Gastroesophageal sphincter (tissue), 4 donors: ENCODE data around the gene THAP2. TPM values are rescaled to one million over a fixed set of nuclear protein-coding genes. Genes with fewer than 3 reads are reported as not detected.

Experiments used
- ATAC-seq: fragments of 150-250 bp; one replicate; pipeline ENCODE4 v1.9.1; 2016; ENCODE audit warnings: mild to moderate bottlenecking, moderate library complexity
- H3K27ac ChIP-seq, 4 donors: fragments of 200-600 bp; sonication (generic) in 3 of 4; 1 replicate in 3 of 4; 2 replicates in 1 of 4; pipeline ENCODE4 v1.5.1; 2016 to 2019
- H3K27me3 ChIP-seq: fragments of 200-600 bp; sonication (generic); one replicate; pipeline ENCODE4 v1.5.1; 2019
- H3K36me3 ChIP-seq, 2 donors: fragments of 200-600 bp; sonication (generic); one replicate each; pipeline ENCODE4 v1.5.1; 2019; ENCODE audit warnings: control low read depth in 1 of 2
- H3K4me1 ChIP-seq, 3 donors: fragments of 200-600 bp; sonication (generic); 1 replicate in 2 of 3; 2 replicates in 1 of 3; pipeline ENCODE4 v1.5.1; 2016 to 2019; ENCODE audit warnings: control low read depth in 2 of 3
- H3K4me3 ChIP-seq, 2 donors: fragments of 200-600 bp; sonication (generic); one replicate each; pipeline ENCODE4 v1.5.1; 2019; ENCODE audit warnings: mild to moderate bottlenecking in 1 of 2, moderate library complexity in 1 of 2
- H3K9me3 ChIP-seq, 3 donors: fragments of 200-600 bp; sonication (generic); one replicate each; pipeline ENCODE4 v1.5.1; 2017 to 2019; ENCODE audit warnings: control low read depth in 2 of 3
- EP300 ChIP-seq: sonication (generic); formaldehyde crosslinking; IDR thresholded peaks from one replicate; pipeline ENCODE4 v1.6.1; 2017; ENCODE audit warnings: antibody characterized with exemption, mild to moderate bottlenecking
- POLR2A ChIP-seq, 2 donors: fragments of 450-650 bp; IDR thresholded peaks; one replicate each; pipeline ENCODE4 v1.6.1; 2017; ENCODE audit warnings: antibody characterized with exemption in 2 of 2, mild to moderate bottlenecking in 2 of 2, moderate library complexity in 1 of 2
- POLR2AphosphoS5 ChIP-seq: sonication (generic); formaldehyde crosslinking; IDR thresholded peaks from one replicate; pipeline ENCODE4 v1.6.1; 2017; ENCODE audit warnings: antibody characterized with exemption
- WGBS, 2 donors: methylation state at CpG; one replicate each; pipeline ENCODE4 v1.1.5; 2018; ENCODE audit warnings: low coverage in 1 of 2; 5-methylcytosine and 5-hydroxymethylcytosine counted together
- total RNA-seq, 4 donors: library from RNA; depleted of rRNA; stranded (reverse); fragments of >200 nt; gene quantifications; one replicate each; pipeline ENCODE4 v1.1.0, GENCODE V29; 2016
- TF ChIP-seq, protein P1 (sequence below), 4 experiments: fragments of 200-600 bp in 2 of 4; fragments of 450-650 bp in 2 of 4; sonication (generic) in 1 of 4; IDR thresholded peaks; one replicate each; pipeline ENCODE4 v1.5.1; 2017 to 2019; ENCODE audit warnings: antibody characterized with exemption in 4 of 4, mild to moderate bottlenecking in 2 of 4, moderate library complexity in 2 of 4

Gene THAP2
- total RNA-seq, 4 donors from 2014 or later, result 2.3 to 19.5 (median 6.1) TPM

DNA sequence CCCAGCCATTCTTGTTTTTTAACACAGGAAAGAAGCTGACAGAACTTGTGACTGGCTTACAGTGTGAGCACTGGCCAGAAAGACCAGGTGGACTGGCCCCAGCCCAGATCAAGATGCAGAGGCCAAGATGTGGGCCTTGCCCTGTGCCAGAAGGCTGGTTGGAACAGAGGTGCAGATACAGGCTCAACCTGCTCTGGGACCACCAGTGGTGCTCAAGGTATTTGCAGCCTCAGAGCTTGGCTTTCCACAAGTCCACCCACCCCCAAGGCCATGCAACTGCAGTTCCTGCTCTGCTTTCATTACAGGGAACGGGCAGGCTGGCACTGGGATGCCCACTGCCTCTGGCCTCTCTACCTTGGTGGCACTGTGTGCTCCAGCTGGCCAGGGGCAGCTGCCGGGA lies 23.8 kb upstream of the THAP2 start:
- no peaks in the 10 kb centered on the region for H3K4me1 ChIP-seq
- peaks cover 12 to 94% of the 10 kb centered on the region in 2 donors for H3K36me3 ChIP-seq
- ATAC-seq, result no peak
- 80 to 90% methylated on average over 1 to 2 of the region's 2 CpGs for WGBS, 2 donors
- H3K9me3 ChIP-seq, result no peaks in the 10 kb centered on the region
- H3K4me3 ChIP-seq, result no peak overlapping the region
- no peak for TF ChIP-seq POLR2A (IDR thresholded peaks at IDR 0.05)
- TF ChIP-seq EP300, result no peak
- TF ChIP-seq, protein P1, sequence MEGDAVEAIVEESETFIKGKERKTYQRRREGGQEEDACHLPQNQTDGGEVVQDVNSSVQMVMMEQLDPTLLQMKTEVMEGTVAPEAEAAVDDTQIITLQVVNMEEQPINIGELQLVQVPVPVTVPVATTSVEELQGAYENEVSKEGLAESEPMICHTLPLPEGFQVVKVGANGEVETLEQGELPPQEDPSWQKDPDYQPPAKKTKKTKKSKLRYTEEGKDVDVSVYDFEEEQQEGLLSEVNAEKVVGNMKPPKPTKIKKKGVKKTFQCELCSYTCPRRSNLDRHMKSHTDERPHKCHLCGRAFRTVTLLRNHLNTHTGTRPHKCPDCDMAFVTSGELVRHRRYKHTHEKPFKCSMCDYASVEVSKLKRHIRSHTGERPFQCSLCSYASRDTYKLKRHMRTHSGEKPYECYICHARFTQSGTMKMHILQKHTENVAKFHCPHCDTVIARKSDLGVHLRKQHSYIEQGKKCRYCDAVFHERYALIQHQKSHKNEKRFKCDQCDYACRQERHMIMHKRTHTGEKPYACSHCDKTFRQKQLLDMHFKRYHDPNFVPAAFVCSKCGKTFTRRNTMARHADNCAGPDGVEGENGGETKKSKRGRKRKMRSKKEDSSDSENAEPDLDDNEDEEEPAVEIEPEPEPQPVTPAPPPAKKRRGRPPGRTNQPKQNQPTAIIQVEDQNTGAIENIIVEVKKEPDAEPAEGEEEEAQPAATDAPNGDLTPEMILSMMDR (IDR thresholded peaks at IDR 0.05), result no peak
- no peak overlapping the region for H3K27ac ChIP-seq
- H3K27me3 ChIP-seq, result no peaks in the 10 kb centered on the region

DNA sequence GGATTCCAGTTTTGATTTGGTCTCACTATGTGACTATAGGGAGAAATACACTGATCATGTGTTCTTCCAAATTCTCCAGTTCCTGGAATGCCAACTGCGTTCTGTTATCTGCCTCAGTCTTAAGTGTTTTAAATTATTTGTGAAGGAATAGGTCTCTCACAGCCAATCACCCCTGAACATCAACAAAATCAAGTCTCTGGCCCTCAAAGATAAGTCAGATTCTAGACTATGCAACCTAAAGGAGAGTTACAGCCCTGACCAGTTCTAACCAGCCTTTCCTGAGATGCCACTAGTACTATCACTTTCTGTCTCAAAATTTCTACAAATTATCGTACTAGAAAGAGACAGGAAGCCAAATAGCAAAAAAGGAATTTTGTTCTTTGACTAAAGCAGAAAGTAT lies 22.7 kb upstream of the THAP2 start:
- Histone ChIP-seq H3K4me3 (no peak overlapping the region), H3K36me3 (peaks cover 10 to 94% of the 10 kb centered on the region in 2 donors), H3K27ac (no peak overlapping the region), H3K27me3 (no peaks in the 10 kb centered on the region), H3K4me1 (no peaks in the 10 kb centered on the region), H3K9me3 (no peaks in the 10 kb centered on the region)
- 83 to 85% methylated on average over 2 of the region's 2 CpGs for WGBS, 2 donors
- no peak for TF ChIP-seq POLR2A (IDR thresholded peaks at IDR 0.05)
- no peak for TF ChIP-seq POLR2AphosphoS5
- TF ChIP-seq, protein P1 (IDR thresholded peaks at IDR 0.05), result no peak
- no peak for TF ChIP-seq EP300
- no peak for ATAC-seq

DNA sequence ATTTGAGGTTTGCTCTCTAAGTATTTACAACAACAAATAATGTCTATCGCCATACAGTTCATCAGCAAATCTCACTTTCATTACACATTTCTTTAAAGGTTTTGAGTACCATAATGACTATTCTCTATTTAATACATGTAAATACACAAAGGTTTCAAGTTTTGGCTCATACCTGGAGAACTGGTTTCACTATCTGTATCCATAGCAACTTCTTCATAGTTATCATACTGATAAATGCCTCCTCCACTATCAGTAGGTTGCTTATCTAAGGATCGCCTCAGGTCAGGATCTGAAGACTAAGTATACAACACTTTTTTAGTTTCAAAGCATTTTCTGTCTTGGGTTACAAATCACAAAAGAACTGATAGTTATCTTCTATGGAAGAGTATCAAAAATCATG lies 21.8 kb upstream of the THAP2 start:
- Histone ChIP-seq H3K4me3 (no peak overlapping the region), H3K4me1 (no peaks in the 10 kb centered on the region), H3K27ac (no peak overlapping the region), H3K27me3 (no peaks in the 10 kb centered on the region), H3K36me3 (peaks cover 10 to 95% of the 10 kb centered on the region in 2 donors), H3K9me3 (no peaks in the 10 kb centered on the region)
- TF ChIP-seq POLR2A (IDR thresholded peaks at IDR 0.05), result no peak
- TF ChIP-seq EP300, result no peak
- TF ChIP-seq POLR2AphosphoS5, result no peak
- no peak for ATAC-seq
- 82 to 90% methylated on average over 2 of the region's 2 CpGs for WGBS, 2 donors

DNA sequence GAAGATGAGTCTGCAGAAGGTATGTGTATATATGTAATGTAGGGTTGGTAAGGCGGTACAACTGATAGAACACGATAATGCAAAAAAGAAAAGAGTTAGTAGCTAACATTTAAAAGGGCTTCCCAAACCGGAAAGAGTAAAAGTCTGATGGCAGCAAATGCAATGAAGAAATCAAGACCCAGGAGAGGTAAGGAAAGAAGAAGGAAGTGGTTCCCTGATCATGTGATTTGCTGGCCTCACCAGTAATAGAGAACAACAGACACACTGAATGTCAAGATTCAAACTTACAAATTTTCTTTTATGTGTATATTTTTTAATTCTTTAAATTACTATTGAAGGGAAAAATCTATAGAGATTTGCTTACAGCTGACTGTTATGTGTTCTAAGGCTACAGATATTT lies 18.8 kb upstream of the THAP2 start:
- no peak for ATAC-seq
- TF ChIP-seq POLR2AphosphoS5 (no peak), POLR2A (IDR thresholded peaks at IDR 0.05) (no peak), EP300 (no peak)
- TF ChIP-seq, protein P1 (IDR thresholded peaks at IDR 0.05), result no peak
- H3K27me3 ChIP-seq, result no peaks in the 10 kb centered on the region
- WGBS, 2 donors, result 66 to 76% methylated on average over 3 of the region's 3 CpGs
- peaks cover 8 to 87% of the 10 kb centered on the region in 2 donors for H3K36me3 ChIP-seq
- no peak overlapping the region for H3K27ac ChIP-seq
- H3K4me1 ChIP-seq, result peaks cover 0 to 8% (median 0%) of the 10 kb centered on the region in 3 donors
- H3K4me3 ChIP-seq, result no peak overlapping the region
- no peaks in the 10 kb centered on the region for H3K9me3 ChIP-seq

DNA sequence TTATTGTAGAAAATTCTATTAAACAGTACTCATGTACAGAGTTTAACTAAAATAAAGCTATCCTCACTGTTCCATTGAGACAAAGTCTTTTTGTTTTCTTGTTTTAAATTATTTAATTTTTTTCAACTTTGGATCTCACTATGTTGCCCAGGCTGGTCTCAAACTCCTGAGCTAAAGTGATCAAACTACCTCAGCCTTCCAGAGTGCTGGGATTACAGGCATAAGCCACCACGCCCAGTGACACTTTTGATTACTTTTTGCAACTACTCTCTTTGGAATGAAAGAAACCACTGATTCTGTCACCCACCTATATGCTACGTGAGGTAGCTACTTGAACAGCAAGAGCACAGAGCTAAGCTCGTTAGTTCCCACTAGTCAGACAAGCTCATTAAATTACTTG lies 17.6 kb upstream of the THAP2 start:
- no peaks in the 10 kb centered on the region for H3K27me3 ChIP-seq
- H3K9me3 ChIP-seq, result no peaks in the 10 kb centered on the region
- no peak overlapping the region for H3K4me3 ChIP-seq
- TF ChIP-seq, protein P1 (IDR thresholded peaks at IDR 0.05), result no peak
- TF ChIP-seq EP300, result no peak
- no peak for ATAC-seq
- peaks cover 8 to 79% of the 10 kb centered on the region in 2 donors for H3K36me3 ChIP-seq
- no peak overlapping the region for H3K27ac ChIP-seq
- WGBS, 2 donors, result 92 to 95% methylated on average over 3 of the region's 3 CpGs
- H3K4me1 ChIP-seq, result peaks cover 0 to 20% (median 0%) of the 10 kb centered on the region in 3 donors
